HG02678 (cell line): ENCODE results near the gene BMP3.
"Not testable (repeated sequence)": the region's sequence is repeated elsewhere in the genome, so short reads cannot be mapped to it uniquely, and the experiment has no call there.

Experiments used
- ATAC-seq: cut with Tn5 transposase; IDR thresholded peaks from one replicate; pipeline ENCODE4 v1.9.1; 2021; ENCODE audit warnings: mild to moderate bottlenecking, moderate library complexity; ENCODE audit not compliant: unreplicated experiment

The BMP3 gene

GRCh38 chr4:81030061-81030980 lies at the start of gene BMP3:
TSS of gene BMP3 (plus strand) at chr4:81030708. CDS start at chr4:81031285, 577 bp downstream.
- ATAC-seq = peak; percentile 27

DNA sequence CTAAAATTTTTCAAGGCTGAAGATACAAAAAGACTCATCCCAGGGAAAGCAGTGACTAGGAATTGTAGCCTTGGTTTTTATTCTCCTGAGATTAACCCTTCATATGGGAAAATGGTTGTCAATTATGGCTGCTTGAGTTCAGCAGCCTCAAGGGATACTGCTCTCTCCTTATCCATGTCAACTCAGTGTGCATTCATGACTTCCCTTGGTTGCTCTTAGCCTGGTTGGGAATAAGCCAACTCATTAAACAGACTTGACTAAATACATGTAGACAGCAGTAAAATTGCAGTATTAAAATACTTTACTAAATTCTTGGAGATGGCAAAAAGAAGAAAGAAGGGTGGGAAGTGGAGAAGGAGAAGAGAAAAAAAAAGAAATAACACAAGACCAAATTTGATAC lies 44.5 kb upstream of the BMP3 start:
- ATAC-seq = no peak

GRCh38 chr4:80989921-80990544 lies 40.5 kb upstream of the BMP3 start:
- peak; percentile 66 for ATAC-seq

DNA sequence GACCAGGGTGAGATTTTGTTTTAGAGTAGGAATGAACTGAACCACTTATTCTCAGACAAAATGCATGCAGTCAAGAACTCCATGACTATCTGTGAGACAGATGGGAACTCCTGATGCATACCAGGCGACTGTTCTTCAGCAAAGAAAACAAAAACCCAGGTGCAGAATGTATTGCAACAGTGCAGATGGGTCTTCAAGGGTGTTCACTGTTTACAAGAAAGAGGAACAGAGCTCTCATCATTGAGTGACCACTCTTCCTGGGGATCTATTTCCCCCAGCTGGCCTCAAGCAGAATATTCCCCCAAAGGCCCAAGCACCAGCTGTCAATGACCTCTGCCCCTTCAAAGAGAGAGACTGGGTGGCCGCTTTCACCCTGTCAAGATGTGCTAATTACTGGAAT lies 39.7 kb upstream of the BMP3 start:
- ATAC-seq = no peak

GRCh38 chr4:80999943-81000342 lies 30.6 kb upstream of the BMP3 start:
- ATAC-seq = no peak

GRCh38 chr4:81003597-81004111 lies 26.9 kb upstream of the BMP3 start:
- peak; percentile 99 for ATAC-seq

- ATAC-seq = no peak
Measured at GRCh38 chr4:81007417-81007816, 23.1 kb upstream of the BMP3 start.

DNA sequence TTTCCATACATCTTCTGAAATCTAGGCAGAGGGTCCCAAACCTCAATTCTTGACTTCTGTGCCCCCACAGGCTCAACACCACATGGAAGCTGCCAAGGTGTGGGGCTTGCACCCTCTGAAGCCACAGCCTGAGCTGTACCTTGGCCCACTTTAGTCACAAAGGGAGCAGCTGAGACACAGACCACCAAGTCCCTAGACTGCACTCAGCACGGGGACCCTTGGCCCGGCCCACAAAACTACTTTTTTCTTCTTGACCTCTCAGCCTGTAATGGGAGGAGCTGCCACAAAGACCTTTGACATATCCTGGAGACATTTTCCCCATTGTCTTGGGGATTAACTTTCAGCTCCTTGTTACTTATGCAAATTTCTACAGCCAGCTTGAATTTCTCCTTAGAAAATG lies 13.9 kb upstream of the BMP3 start:
- ATAC-seq = not testable (repeated sequence)

- ATAC-seq = no peak
Measured at GRCh38 chr4:81019006-81019405, 11.5 kb upstream of the BMP3 start.

DNA sequence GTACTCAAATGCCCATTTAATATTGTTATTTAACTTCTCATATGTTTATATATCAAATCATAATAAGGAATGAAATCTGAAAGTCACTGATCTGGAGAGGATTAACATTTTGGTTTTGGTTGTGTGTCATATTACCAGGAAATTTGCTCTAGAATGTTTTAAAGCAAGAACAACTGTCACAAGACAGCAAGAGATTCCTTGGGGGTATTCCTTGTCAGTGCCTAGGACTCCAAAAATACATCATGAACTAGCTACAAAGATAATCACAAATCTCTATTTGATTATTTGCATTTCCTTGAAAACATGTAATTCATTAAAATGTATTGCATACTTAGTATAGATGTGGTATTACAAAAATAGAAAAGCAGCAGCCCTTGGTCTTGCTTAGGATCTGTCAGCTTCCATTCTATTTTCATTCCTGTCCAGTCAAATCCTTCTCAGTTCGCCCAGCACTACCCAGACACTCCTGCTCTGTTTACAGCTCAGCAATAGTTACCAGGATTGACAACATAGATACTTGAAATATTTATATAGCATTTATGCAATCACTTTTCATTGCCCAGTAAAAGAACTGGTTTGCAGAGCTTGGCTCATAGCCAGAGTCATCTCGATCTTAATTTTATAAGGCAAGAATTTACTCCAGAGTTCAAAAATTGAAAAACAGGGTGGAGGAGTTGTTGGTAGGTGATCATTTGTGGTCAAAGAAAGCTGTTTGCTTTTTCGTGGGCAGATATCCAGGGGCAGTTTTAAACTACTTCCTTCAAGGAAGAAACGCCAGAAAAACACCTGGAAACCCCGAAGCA lies 9.2 kb upstream of the BMP3 start:
- no peak for ATAC-seq

DNA sequence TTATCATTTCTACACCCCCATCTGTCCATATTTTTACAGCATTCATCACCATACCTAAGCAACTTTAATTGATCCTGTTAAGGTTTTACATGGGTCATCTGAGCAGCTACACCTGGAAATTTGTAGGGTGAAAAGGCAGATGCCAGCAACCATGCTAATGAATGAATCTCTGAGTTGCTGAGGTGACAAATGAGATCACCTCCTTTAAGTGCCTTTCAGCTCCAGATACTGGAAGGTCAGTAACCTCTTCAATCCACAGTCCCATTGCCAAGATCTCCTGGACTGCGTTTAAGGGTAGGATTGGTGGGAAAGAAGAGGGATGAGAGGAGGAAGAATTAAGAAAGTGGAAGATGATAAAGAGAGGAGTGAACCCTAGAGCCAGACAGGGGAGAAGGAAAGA lies 8.5 kb upstream of the BMP3 start:
- no peak for ATAC-seq

- no peak for ATAC-seq
Measured at GRCh38 chr4:81023484-81023883, 7.0 kb upstream of the BMP3 start.

- ATAC-seq = peak; percentile 45
Measured at GRCh38 chr4:81030981-81031791, 678 bp downstream of the BMP3 start.

GRCh38 chr4:81031796-81032551 lies 1.5 kb downstream of the BMP3 start:
- ATAC-seq = no peak

DNA sequence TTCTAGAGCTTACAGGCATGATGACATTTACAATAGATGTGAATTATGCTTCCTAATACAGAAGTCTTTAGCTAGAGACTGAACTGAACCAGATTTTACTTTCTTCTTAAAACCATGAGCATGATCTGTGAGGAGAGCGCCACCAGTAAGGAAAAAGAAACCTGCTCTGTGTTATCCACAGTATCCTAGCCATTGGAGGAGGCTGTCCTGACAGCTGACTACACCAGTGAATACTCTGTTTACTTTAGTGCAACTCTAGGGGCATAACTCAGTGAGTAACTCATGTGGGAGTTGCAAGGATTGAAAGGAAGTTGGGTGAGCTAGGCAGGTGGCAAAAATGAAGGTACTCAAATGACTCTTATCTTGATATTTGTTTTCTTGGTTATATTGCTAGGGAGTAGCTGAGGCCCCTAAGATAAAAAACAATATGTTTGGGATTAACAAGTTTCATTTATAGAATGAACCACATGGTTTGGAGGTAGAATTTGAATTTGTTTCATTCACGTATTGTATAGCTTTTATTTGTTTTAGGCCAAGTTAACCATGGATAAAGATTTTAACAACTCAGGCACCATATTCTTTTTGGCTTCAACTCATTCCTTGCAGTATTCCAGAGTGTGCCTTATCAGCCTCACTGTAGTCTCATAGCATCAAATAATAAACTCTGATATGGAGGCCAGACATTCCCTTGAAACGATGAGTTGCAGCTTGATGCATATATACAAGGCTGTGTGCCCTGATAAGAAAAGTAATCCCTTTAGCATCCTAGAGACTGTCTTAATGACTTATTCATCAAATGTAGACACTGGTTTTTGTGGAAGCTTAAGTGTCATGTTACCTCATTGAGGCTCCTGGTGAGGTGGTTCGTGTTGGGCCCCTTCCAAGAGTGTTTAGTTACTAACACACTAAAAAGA lies 2.5 kb downstream of the BMP3 start:
- no peak for ATAC-seq

DNA sequence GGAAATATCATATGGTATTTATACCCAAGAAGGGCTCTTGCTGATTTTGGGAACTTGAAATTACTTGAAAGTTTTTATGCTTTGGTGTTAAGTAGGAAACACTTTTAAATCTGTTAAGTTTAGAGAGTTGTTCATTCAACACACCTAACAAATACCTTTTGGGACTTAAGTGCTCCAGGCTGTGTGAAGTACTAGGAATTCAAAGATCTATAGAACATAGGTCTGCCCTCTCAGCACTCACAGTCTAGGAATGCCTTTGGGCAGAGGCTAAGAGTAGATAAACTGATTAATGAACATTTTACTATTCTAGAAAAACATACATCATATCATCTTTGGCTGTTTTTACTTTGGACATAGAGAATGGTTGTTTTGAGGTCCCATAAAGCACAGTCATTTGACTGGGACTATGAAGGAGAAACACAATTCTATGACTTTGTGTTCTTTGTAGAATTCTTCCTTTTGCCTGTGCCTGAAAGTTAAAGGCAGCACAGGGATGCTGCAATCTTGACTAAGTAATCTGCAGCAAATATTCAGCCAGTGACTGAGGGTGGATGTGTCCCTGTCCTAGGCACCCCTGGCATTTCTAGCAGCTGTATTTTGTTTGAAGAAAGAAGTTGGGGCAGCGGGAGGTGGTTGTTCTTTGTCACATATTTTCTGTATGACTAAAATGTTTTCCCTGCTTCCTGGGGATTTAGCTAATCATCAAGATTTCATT lies 8.3 kb downstream of the BMP3 start:
- ATAC-seq = no peak

- no peak for ATAC-seq
Measured at GRCh38 chr4:81039351-81039972, 9.0 kb downstream of the BMP3 start.
